Lung (tissue), 12 donors: ENCODE results near the gene IRGQ. TPM values are rescaled to one million over a fixed set of nuclear protein-coding genes. Genes with fewer than 3 reads are reported as not detected.

Experiments
- ATAC-seq: fragments of 200-7000 bp; cut with Tn5 transposase; one replicate; pipeline ENCODE4 v1.9.1; 2020; ENCODE audit warnings: moderate number of reproducible peaks; ENCODE audit not compliant: insufficient read depth, low FRiP score
- DNase-seq, 3 donors: peaks; one replicate each; pipeline ENCODE4 v3.0.0-alpha.2; 2013 to 2017
- H3K27ac ChIP-seq, 2 donors: one replicate each; pipeline ENCODE4 v1.5.1; 2013; ENCODE audit warnings: mild to moderate bottlenecking in 2 of 2, moderate library complexity in 2 of 2, control low read depth in 1 of 2, inconsistent platforms in 1 of 2, low read depth in 1 of 2, low read length in 1 of 2
- H3K27me3 ChIP-seq, 3 donors: one replicate each; pipeline ENCODE4 v1.5.1; 2013; ENCODE audit warnings: low read length in 2 of 3; ENCODE audit not compliant: control insufficient read depth in 3 of 3, insufficient read depth in 3 of 3
- H3K36me3 ChIP-seq, 4 donors: one replicate each; pipeline ENCODE4 v1.5.1; 2013; ENCODE audit warnings: low read length in 4 of 4, mild to moderate bottlenecking in 1 of 4, moderate library complexity in 1 of 4; ENCODE audit not compliant: control insufficient read depth in 4 of 4, insufficient read depth in 4 of 4
- H3K4me1 ChIP-seq, 5 donors: one replicate each; pipeline ENCODE4 v1.5.1; 2013; ENCODE audit warnings: low read length in 5 of 5, mild to moderate bottlenecking in 2 of 5, moderate library complexity in 1 of 5; ENCODE audit not compliant: control insufficient read depth in 5 of 5, insufficient read depth in 5 of 5
- H3K4me3 ChIP-seq: one replicate; pipeline ENCODE4 v1.5.1; 2013; ENCODE audit warnings: mild to moderate bottlenecking, control low read depth, moderate library complexity
- H3K9ac ChIP-seq, 2 donors: one replicate each; pipeline ENCODE4 v1.5.1; 2013; ENCODE audit warnings: low read length in 2 of 2, control low read depth in 1 of 2; ENCODE audit not compliant: insufficient read depth in 1 of 2
- H3K9me3 ChIP-seq, 4 donors: one replicate each; pipeline ENCODE4 v1.5.1; 2013; ENCODE audit warnings: low read length in 3 of 4, mild to moderate bottlenecking in 1 of 4, moderate library complexity in 1 of 4; ENCODE audit not compliant: control insufficient read depth in 4 of 4, insufficient read depth in 3 of 4
- CTCF ChIP-seq: IDR thresholded peaks from 2 replicates; pipeline ENCODE4 v1.5.1; 2012; ENCODE audit warnings: mild to moderate bottlenecking; ENCODE audit errors: control extremely low read depth, extremely low read depth
- WGBS, 2 donors: extraction: QIAGEN DNeasy Blood & Tissue Kit; methylation state at CpG; one replicate each; pipeline ENCODE4 v1.1.7; 2013; 5-methylcytosine and 5-hydroxymethylcytosine counted together
- polyA plus RNA-seq, 2 donors: library from polyadenylated mRNA; stranded (reverse); fragments of 200-250 nt; gene quantifications; one replicate each; pipeline ENCODE4 v1.2.1, GENCODE V29; 2013
- total RNA-seq, 2 donors: library from RNA; depleted of rRNA in 1 of 2; stranded (reverse); fragments of >200 nt in 1 of 2; gene quantifications; one replicate each; pipeline ENCODE4 v1.2.1, GENCODE V29; 2014 to 2021
- donor health status: control.
- donor health status: control.
- donor health status: Bipolar disorder and iron deficiency.
- donor health status: healthy.
- donor health status: DM: yes; HTN: yes; CAD: no.

The IRGQ gene
- total and polyA plus RNA-seq, 4 donors: 3.8 to 28.3 (median 15.6) TPM

GRCh38 chr19:43561139-43561970 lies 34.6 kb downstream of the IRGQ start:
- TF ChIP-seq CTCF: no peak
- Histone ChIP-seq H3K4me1 (peaks cover 0 to 13% (median 0%) of the 10 kb centered on the region in 5 donors), H3K9ac (no peak overlapping the region), H3K27me3 (no peaks in the 10 kb centered on the region), H3K36me3 (peaks cover 0 to 28% (median 11%) of the 10 kb centered on the region in 4 donors), H3K27ac (no peak overlapping the region), H3K4me3 (no peak overlapping the region), H3K9me3 (no peaks in the 10 kb centered on the region)
- ATAC-seq (no peak), DNase-seq (no peak)
- WGBS, 2 donors: 91 to 93% methylated on average over 12 of the region's 12 CpGs

GRCh38 chr19:43560687-43561086 lies 35.2 kb downstream of the IRGQ start:
- H3K9ac ChIP-seq: no peak overlapping the region
- H3K27ac ChIP-seq: no peak overlapping the region
- H3K36me3 ChIP-seq: peaks cover 0 to 28% (median 13%) of the 10 kb centered on the region in 4 donors
- WGBS, 2 donors: 89 to 90% methylated on average over 6 of the region's 6 CpGs
- no peaks in the 10 kb centered on the region for H3K9me3 ChIP-seq
- no peak for DNase-seq
- no peaks in the 10 kb centered on the region for H3K27me3 ChIP-seq
- no peak for ATAC-seq
- no peak overlapping the region for H3K4me3 ChIP-seq
- H3K4me1 ChIP-seq: peaks cover 0 to 13% (median 0%) of the 10 kb centered on the region in 5 donors
- no peak for TF ChIP-seq CTCF

DNA sequence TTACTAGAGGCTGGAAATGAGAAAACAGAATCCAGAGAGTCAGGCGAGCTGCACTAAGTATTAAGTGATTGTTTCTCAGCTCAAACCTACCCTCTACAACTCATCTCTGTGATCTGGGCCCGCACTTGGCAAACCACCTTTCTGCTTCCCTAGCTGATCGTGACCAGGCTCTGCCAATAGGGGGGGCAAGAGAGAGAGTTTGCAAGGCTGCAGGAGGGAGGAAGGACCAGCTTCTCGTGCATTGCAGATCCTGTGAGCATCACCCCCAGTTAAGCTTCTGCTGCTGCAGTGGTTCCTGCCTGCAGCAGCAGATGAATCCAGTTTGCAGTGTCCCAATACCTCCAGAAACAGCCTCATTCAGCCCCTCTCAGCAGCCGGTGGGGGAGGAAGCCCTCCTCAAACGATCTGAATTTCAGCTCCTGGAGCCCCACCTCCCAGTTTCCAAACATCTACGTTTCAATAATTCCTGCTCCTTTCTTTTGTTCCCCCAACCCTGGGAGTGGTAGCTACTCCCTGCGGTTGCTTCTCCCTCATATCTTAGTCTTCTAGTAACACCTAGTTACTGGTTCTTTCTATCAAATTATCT lies 40.7 kb downstream of the IRGQ start:
- ATAC-seq (no peak), DNase-seq (peak; percentile 71 to 74 (median 74))
- no peaks in the 10 kb centered on the region for H3K27me3 ChIP-seq
- TF ChIP-seq CTCF: peak; percentile 49
- 36 to 38% methylated on average over 8 of the region's 8 CpGs for WGBS, 2 donors
- H3K27ac ChIP-seq: no peak overlapping the region
- no peak overlapping the region for H3K4me3 ChIP-seq
- H3K4me1 ChIP-seq: no peaks in the 10 kb centered on the region
- H3K9ac ChIP-seq: no peak overlapping the region
- peaks cover 10 to 35% (median 33%) of the 10 kb centered on the region in 4 donors for H3K36me3 ChIP-seq
- H3K9me3 ChIP-seq: peaks cover 0 to 1% (median 0%) of the 10 kb centered on the region in 4 donors
